ENCODE measurements around the gene EMX2. TPM values are rescaled to one million over a fixed set of nuclear protein-coding genes. Genes with fewer than 3 reads are reported as not detected.
"Not testable (repeated sequence)": the region's sequence is repeated elsewhere in the genome, so short reads cannot be mapped to it uniquely, and the experiment has no call there.

EMX2 gene
- total RNA-seq, 2 donors from 2014 or later, result 0.05 to 1.5 TPM

GRCh38 chr10:117578999-117579590, 36.5 kb downstream of the EMX2 start:
- Histone ChIP-seq H3K36me3 (no peaks in the 10 kb centered on the region), H3K27me3 (replicated peaks; ENCODE audit: insufficient read depth) (no peaks in the 10 kb centered on the region), H3K4me3 (no peak overlapping the region), H3K27ac (no peak overlapping the region), H3K9me3 (no peaks in the 10 kb centered on the region), H3K4me1 (replicated peaks) (no peaks in the 10 kb centered on the region)
- TF ChIP-seq POLR2A (IDR thresholded peaks at IDR 0.05) (no peak), POLR2AphosphoS5 (IDR thresholded peaks at IDR 0.05) (no peak), CTCF (IDR thresholded peaks at IDR 0.05) (no peak)
- WGBS, result 79% methylated on average over 5 of the region's 5 CpGs
- intact Hi-C loops (cut with DNase I), result no loop called here
- DNase-seq (ENCODE audit: low spot score), result no peak

GRCh38 chr10:117581961-117582360, 39.4 kb downstream of the EMX2 start:
- no peaks in the 10 kb centered on the region for H3K36me3 ChIP-seq
- no peaks in the 10 kb centered on the region for H3K9me3 ChIP-seq
- DNase-seq (ENCODE audit: low spot score), result no peak
- no peak for TF ChIP-seq CTCF (IDR thresholded peaks at IDR 0.05)
- TF ChIP-seq POLR2AphosphoS5 (IDR thresholded peaks at IDR 0.05), result no peak
- no peak for TF ChIP-seq POLR2A (IDR thresholded peaks at IDR 0.05)
- intact Hi-C loops (cut with DNase I), result no loop called here
- H3K4me1 ChIP-seq (replicated peaks), result no peaks in the 10 kb centered on the region
- WGBS, result 74% methylated on average over 2 of the region's 2 CpGs
- no peaks in the 10 kb centered on the region for H3K27me3 ChIP-seq (replicated peaks; ENCODE audit: insufficient read depth)
- no peak overlapping the region for H3K27ac ChIP-seq
- H3K4me3 ChIP-seq, result no peak overlapping the region

- intact Hi-C loops (cut with DNase I); DNase-seq (ENCODE audit: low spot score): not testable (repeated sequence)
- WGBS, result 90% methylated on average over 2 of the region's 2 CpGs
Observed at GRCh38 chr10:117584831-117585230, 42.3 kb downstream of the EMX2 start.

GRCh38 chr10:117587036-117587435, 44.5 kb downstream of the EMX2 start:
- Histone ChIP-seq H3K36me3 (no peaks in the 10 kb centered on the region), H3K27me3 (replicated peaks; ENCODE audit: insufficient read depth) (no peaks in the 10 kb centered on the region), H3K9me3 (no peaks in the 10 kb centered on the region), H3K4me1 (replicated peaks) (no peaks in the 10 kb centered on the region), H3K4me3 (no peak overlapping the region), H3K27ac (no peak overlapping the region)
- WGBS, result 92% methylated on average over 5 of the region's 5 CpGs
- no peak for TF ChIP-seq POLR2A (IDR thresholded peaks at IDR 0.05)
- TF ChIP-seq POLR2AphosphoS5 (IDR thresholded peaks at IDR 0.05), result no peak
- TF ChIP-seq CTCF (IDR thresholded peaks at IDR 0.05), result no peak
- intact Hi-C loops (cut with DNase I), result no loop called here
- DNase-seq (ENCODE audit: low spot score), result no peak

More at GRCh38 chr10:117584831-117585230, 42.3 kb downstream of the EMX2 start:
- not testable (repeated sequence) for H3K4me3 ChIP-seq; H3K27me3 ChIP-seq (replicated peaks; ENCODE audit: insufficient read depth); H3K27ac ChIP-seq; H3K4me1 ChIP-seq (replicated peaks); H3K36me3 ChIP-seq; H3K9me3 ChIP-seq

GRCh38 chr10:117590101-117590875, 47.7 kb downstream of the EMX2 start:
- 71% methylated on average over 8 of the region's 8 CpGs for WGBS
- H3K27ac ChIP-seq, result no peak overlapping the region
- no peaks in the 10 kb centered on the region for H3K27me3 ChIP-seq (replicated peaks; ENCODE audit: insufficient read depth)
- TF ChIP-seq POLR2A (IDR thresholded peaks at IDR 0.05) (no peak), POLR2AphosphoS5 (IDR thresholded peaks at IDR 0.05) (no peak), CTCF (IDR thresholded peaks at IDR 0.05) (no peak)
- DNase-seq (ENCODE audit: low spot score), result no peak
- intact Hi-C loops (cut with DNase I), result no loop called here
- no peaks in the 10 kb centered on the region for H3K9me3 ChIP-seq
- H3K36me3 ChIP-seq, result no peaks in the 10 kb centered on the region
- H3K4me1 ChIP-seq (replicated peaks), result no peaks in the 10 kb centered on the region
- H3K4me3 ChIP-seq, result no peak overlapping the region

All from prostate gland (tissue), 2 donors.